HEK293 (cell line): ENCODE measurements around the gene ZNF319.

Experiments
- CTCF ChIA-PET: fragments of 350-600 bp; formaldehyde crosslinking; extraction: SDS; loops from one replicate; lab custom pipeline; 2021; ENCODE audit warnings: antibody characterized with exemption; lab: Yijun Ruan, JAX
- POLR2A ChIA-PET: fragments of 300-600 bp; formaldehyde crosslinking; extraction: SDS; loops from one replicate; lab custom pipeline; 2020; ENCODE audit warnings: antibody characterized with exemption, inconsistent platforms; lab: Yijun Ruan, JAX
- H3K27ac ChIP-seq: fragments of 200-500 bp; sonication (Bioruptor generic); 2 replicates; pipeline ENCODE4 v1.5.1; 2014; ENCODE audit warnings: low read depth, low read length, control low read depth, inconsistent platforms; ENCODE audit errors: extremely low read depth
- H3K36me3 ChIP-seq, 2 experiments: fragments of 200-500 bp in 1 of 2; sonication (Bioruptor generic) in 1 of 2; 1 replicate in 1 of 2; 2 replicates in 1 of 2; pipeline ENCODE4 v1.5.1; 2014 to 2017; ENCODE audit warnings: inconsistent platforms in 2 of 2, low read length in 2 of 2; ENCODE audit not compliant: control insufficient read depth in 2 of 2, insufficient read depth in 1 of 2
- H3K4me1 ChIP-seq: fragments of 200-500 bp; sonication (Bioruptor generic); 2 replicates; pipeline ENCODE4 v1.5.1; 2014; ENCODE audit warnings: mild to moderate bottlenecking, low read length, inconsistent platforms; ENCODE audit not compliant: control insufficient read depth, insufficient read depth
- H3K4me3 ChIP-seq: 2 replicates; pipeline ENCODE4 v1.5.1; 2011; ENCODE audit warnings: low read depth, mild to moderate bottlenecking, control low read depth, low read length, moderate library complexity
- H3K9me3 ChIP-seq: fragments of 200-500 bp; sonication (Bioruptor generic); 2 replicates; pipeline ENCODE4 v1.5.1; 2014; ENCODE audit warnings: low read depth, low read length, inconsistent platforms; ENCODE audit not compliant: control insufficient read depth, insufficient read depth
- GLIS2 ChIP-seq: fragments of 450-650 bp; formaldehyde crosslinking; IDR thresholded peaks from 2 replicates; pipeline ENCODE4 v1.5.1; 2016; ENCODE audit warnings: missing biosample characterization, missing genetic modification characterization
- HOXC10 ChIP-seq: sonication (generic); formaldehyde crosslinking; IDR thresholded peaks from 2 replicates; pipeline ENCODE4 v1.8.1; 2023; ENCODE audit warnings: mild to moderate bottlenecking, missing genetic modification reagents
- MEIS1 ChIP-seq: sonication (generic); formaldehyde crosslinking; IDR thresholded peaks from 2 replicates; pipeline ENCODE4 v1.8.1; 2022; ENCODE audit warnings: missing genetic modification reagents, mild to moderate bottlenecking, borderline replicate concordance
- OSR2 ChIP-seq: fragments of 450-650 bp; formaldehyde crosslinking; IDR thresholded peaks from 2 replicates; pipeline ENCODE4 v1.5.1; 2016; ENCODE audit warnings: missing biosample characterization, missing genetic modification characterization
- ZBTB21 ChIP-seq: fragments of 450-650 bp; formaldehyde crosslinking; IDR thresholded peaks from 2 replicates; pipeline ENCODE4 v1.5.1; 2017; ENCODE audit warnings: missing biosample characterization, missing genetic modification characterization
- ZNF114 ChIP-seq: fragments of 450-650 bp; formaldehyde crosslinking; IDR thresholded peaks from 2 replicates; pipeline ENCODE4 v1.5.0; 2017; ENCODE audit warnings: missing biosample characterization, missing genetic modification characterization
- ZNF202 ChIP-seq: fragments of 450-650 bp; formaldehyde crosslinking; IDR thresholded peaks from 2 replicates; pipeline ENCODE4 v1.5.1; 2016; ENCODE audit warnings: missing biosample characterization, missing genetic modification characterization, borderline replicate concordance
- ZNF549 ChIP-seq: fragments of 450-650 bp; IDR thresholded peaks from 2 replicates; pipeline ENCODE4 v1.5.1; 2018; ENCODE audit warnings: missing biosample characterization, missing genetic modification characterization, mild to moderate bottlenecking, inconsistent platforms, moderate library complexity
- ZNF654 ChIP-seq: fragments of 450-650 bp; formaldehyde crosslinking; IDR thresholded peaks from 2 replicates; pipeline ENCODE4 v1.5.1; 2016; ENCODE audit warnings: low read depth, missing biosample characterization, missing genetic modification characterization
- ZNF660 ChIP-seq: fragments of 450-650 bp; IDR thresholded peaks from 2 replicates; pipeline ENCODE4 v1.5.1; 2018; ENCODE audit warnings: missing biosample characterization, mild to moderate bottlenecking, missing genetic modification characterization
- ZNF776 ChIP-seq: fragments of 450-650 bp; formaldehyde crosslinking; IDR thresholded peaks from 2 replicates; pipeline ENCODE4 v1.5.0; 2017; ENCODE audit warnings: missing biosample characterization, missing genetic modification characterization, borderline replicate concordance
- ZXDB ChIP-seq: fragments of 450-650 bp; formaldehyde crosslinking; IDR thresholded peaks from 2 replicates; pipeline ENCODE4 v1.5.1; 2016; ENCODE audit warnings: missing biosample characterization, missing genetic modification characterization
- TF ChIP-seq, protein P1 (sequence below): fragments of 450-650 bp; formaldehyde crosslinking; IDR thresholded peaks from 2 replicates; pipeline ENCODE4 v1.5.0; 2017; ENCODE audit warnings: missing biosample characterization, missing genetic modification characterization, borderline replicate concordance
- TF ChIP-seq, protein P2 (sequence below): fragments of 450-650 bp; formaldehyde crosslinking; IDR thresholded peaks from 2 replicates; pipeline ENCODE4 v1.5.1; 2017; ENCODE audit warnings: missing biosample characterization, mild to moderate bottlenecking, missing genetic modification characterization, moderate library complexity
- TF ChIP-seq, protein P3 (sequence below): fragments of 450-650 bp; formaldehyde crosslinking; IDR thresholded peaks from 2 replicates; pipeline ENCODE4; 2016; ENCODE audit warnings: missing biosample characterization, missing genetic modification characterization
- TF ChIP-seq, protein P4 (sequence below): fragments of 450-650 bp; formaldehyde crosslinking; optimal IDR thresholded peaks from 2 replicates; pipeline ENCODE3; 2016; ENCODE audit warnings: missing biosample characterization, mild to moderate bottlenecking, missing genetic modification characterization
- TF ChIP-seq, protein P5 (sequence below): fragments of 450-650 bp; formaldehyde crosslinking; IDR thresholded peaks from 2 replicates; pipeline ENCODE4 v1.5.1; 2016; ENCODE audit warnings: missing biosample characterization, missing genetic modification characterization
- TF ChIP-seq, protein P6 (sequence below): fragments of 450-650 bp; formaldehyde crosslinking; IDR thresholded peaks from 2 replicates; pipeline ENCODE4 v1.5.1; 2016; ENCODE audit warnings: missing biosample characterization, missing genetic modification characterization
- TF ChIP-seq, protein P7 (sequence below): fragments of 450-650 bp; formaldehyde crosslinking; IDR thresholded peaks from 2 replicates; pipeline ENCODE4 v1.5.1; 2016; ENCODE audit warnings: missing biosample characterization, missing genetic modification characterization, borderline replicate concordance
- TF ChIP-seq, protein P8 (sequence below): fragments of 450-650 bp; formaldehyde crosslinking; IDR thresholded peaks from 2 replicates; pipeline ENCODE4 v1.5.1; 2016; ENCODE audit warnings: missing biosample characterization, missing genetic modification characterization

Gene ZNF319

DNA sequence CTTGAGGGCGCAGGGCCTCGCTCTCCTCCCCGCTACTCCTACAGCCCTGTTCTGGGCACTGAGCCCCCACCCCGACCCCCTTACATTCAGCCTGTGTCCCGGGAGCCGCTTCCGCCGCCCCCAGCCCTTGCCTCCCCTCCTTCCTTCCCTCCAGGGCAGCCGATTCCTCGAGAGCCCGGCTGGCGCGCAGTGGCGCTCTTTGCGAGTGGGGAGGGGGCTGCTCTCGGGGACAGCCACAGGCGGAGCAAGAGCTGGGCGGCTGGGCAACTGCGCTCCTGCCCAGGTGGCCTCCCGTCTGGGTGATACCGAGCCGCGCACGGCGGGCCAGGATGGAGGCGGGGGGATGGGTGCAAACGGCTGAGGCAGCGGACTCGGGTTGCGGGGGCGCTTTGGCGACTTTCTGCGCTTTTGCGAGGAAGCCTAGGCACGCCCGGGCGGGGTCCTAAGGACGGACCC lies 26.3 kb upstream of the ZNF319 start:
- peaks cover 0 to under 1% of the 10 kb centered on the region in 2 experiments; a peak in 1 of 3 replicates for H3K36me3 ChIP-seq
- POLR2A ChIA-PET, result interaction anchor here (1.5 to 7.9 kb wide), 3 partner anchors 26 to 103 kb away, joined by 4 to 51 read pairs (median 10); partner anchors contain the start of genes CFAP20 and USB1
- no peaks in the 10 kb centered on the region for H3K9me3 ChIP-seq
- peaks cover 16% of the 10 kb centered on the region for H3K4me1 ChIP-seq
- peak overlapping the region; percentile 68; the same call in 1 of the 2 replicates for H3K27ac ChIP-seq
- CTCF ChIA-PET, result interaction anchor here (0.7 to 1.6 kb wide), 6 partner anchors 51 to 103 kb away, joined by 3 to 5 read pairs (median 4); partner anchors contain the start of gene CFAP20
- H3K4me3 ChIP-seq, result peak overlapping the region; percentile 63
- no peak for TF ChIP-seq OSR2 (tag by site-specific recombination)
- TF ChIP-seq, protein P1, sequence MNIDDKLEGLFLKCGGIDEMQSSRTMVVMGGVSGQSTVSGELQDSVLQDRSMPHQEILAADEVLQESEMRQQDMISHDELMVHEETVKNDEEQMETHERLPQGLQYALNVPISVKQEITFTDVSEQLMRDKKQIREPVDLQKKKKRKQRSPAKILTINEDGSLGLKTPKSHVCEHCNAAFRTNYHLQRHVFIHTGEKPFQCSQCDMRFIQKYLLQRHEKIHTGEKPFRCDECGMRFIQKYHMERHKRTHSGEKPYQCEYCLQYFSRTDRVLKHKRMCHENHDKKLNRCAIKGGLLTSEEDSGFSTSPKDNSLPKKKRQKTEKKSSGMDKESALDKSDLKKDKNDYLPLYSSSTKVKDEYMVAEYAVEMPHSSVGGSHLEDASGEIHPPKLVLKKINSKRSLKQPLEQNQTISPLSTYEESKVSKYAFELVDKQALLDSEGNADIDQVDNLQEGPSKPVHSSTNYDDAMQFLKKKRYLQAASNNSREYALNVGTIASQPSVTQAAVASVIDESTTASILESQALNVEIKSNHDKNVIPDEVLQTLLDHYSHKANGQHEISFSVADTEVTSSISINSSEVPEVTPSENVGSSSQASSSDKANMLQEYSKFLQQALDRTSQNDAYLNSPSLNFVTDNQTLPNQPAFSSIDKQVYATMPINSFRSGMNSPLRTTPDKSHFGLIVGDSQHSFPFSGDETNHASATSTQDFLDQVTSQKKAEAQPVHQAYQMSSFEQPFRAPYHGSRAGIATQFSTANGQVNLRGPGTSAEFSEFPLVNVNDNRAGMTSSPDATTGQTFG (tag by site-specific recombination), result no peak
- TF ChIP-seq, protein P2, sequence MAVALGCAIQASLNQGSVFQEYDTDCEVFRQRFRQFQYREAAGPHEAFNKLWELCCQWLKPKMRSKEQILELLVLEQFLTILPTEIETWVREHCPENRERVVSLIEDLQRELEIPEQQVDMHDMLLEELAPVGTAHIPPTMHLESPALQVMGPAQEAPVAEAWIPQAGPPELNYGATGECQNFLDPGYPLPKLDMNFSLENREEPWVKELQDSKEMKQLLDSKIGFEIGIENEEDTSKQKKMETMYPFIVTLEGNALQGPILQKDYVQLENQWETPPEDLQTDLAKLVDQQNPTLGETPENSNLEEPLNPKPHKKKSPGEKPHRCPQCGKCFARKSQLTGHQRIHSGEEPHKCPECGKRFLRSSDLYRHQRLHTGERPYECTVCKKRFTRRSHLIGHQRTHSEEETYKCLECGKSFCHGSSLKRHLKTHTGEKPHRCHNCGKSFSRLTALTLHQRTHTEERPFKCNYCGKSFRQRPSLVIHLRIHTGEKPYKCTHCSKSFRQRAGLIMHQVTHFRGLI (tag by site-specific recombination), result no peak
- TF ChIP-seq, protein P3, sequence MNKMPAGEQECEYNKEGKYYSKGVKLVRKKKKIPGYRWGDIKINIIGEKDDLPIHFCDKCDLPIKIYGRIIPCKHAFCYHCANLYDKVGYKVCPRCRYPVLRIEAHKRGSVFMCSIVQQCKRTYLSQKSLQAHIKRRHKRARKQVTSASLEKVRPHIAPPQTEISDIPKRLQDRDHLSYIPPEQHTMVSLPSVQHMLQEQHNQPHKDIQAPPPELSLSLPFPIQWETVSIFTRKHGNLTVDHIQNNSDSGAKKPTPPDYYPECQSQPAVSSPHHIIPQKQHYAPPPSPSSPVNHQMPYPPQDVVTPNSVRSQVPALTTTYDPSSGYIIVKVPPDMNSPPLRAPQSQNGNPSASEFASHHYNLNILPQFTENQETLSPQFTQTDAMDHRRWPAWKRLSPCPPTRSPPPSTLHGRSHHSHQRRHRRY (tag by site-specific recombination), result no peak
- TF ChIP-seq, protein P4, sequence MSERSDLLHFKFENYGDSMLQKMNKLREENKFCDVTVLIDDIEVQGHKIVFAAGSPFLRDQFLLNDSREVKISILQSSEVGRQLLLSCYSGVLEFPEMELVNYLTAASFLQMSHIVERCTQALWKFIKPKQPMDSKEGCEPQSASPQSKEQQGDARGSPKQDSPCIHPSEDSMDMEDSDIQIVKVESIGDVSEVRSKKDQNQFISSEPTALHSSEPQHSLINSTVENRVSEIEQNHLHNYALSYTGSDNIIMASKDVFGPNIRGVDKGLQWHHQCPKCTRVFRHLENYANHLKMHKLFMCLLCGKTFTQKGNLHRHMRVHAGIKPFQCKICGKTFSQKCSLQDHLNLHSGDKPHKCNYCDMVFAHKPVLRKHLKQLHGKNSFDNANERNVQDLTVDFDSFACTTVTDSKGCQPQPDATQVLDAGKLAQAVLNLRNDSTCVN (tag by site-specific recombination), result peak; percentile 58
- TF ChIP-seq ZNF654 (tag by site-specific recombination), result no peak
- TF ChIP-seq, protein P5, sequence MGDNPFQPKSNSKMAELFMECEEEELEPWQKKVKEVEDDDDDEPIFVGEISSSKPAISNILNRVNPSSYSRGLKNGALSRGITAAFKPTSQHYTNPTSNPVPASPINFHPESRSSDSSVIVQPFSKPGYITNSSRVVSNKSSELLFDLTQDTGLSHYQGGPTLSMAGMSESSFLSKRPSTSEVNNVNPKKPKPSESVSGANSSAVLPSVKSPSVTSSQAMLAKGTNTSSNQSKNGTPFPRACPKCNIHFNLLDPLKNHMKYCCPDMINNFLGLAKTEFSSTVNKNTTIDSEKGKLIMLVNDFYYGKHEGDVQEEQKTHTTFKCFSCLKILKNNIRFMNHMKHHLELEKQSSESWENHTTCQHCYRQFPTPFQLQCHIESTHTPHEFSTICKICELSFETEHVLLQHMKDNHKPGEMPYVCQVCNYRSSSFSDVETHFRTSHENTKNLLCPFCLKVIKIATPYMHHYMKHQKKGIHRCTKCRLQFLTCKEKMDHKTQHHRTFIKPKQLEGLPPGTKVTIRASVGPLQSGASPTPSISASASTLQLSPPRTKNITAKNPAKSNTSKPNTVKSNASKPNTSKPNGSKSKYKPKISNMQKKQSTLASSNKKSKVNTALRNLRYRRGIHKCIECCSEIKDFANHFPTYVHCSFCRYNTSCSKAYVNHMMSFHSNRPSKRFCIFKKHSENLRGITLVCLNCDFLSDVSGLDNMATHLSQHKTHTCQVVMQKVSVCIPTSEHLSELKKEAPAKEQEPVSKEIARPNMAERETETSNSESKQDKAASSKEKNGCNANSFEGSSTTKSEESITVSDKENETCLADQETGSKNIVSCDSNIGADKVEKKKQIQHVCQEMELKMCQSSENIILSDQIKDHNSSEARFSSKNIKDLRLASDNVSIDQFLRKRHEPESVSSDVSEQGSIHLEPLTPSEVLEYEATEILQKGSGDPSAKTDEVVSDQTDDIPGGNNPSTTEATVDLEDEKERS (tag by site-specific recombination), result no peak
- no peak for TF ChIP-seq ZNF202 (tag by site-specific recombination)
- TF ChIP-seq, protein P6, sequence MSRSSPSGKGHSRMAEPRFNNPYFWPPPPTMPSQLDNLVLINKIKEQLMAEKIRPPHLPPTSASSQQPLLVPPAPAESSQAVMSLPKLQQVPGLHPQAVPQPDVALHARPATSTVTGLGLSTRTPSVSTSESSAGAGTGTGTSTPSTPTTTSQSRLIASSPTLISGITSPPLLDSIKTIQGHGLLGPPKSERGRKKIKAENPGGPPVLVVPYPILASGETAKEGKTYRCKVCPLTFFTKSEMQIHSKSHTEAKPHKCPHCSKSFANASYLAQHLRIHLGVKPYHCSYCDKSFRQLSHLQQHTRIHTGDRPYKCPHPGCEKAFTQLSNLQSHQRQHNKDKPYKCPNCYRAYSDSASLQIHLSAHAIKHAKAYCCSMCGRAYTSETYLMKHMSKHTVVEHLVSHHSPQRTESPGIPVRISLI (tag by site-specific recombination), result no peak
- TF ChIP-seq ZNF549 (tag by site-specific recombination), result no peak
- no peak for TF ChIP-seq MEIS1 (CRISPR knock-in tag)
- TF ChIP-seq GLIS2 (tag by site-specific recombination), result peak; percentile 63; the same call in 1 of the 2 replicates
- no peak for TF ChIP-seq ZNF776 (tag by site-specific recombination)
- no peak for TF ChIP-seq ZNF660
- TF ChIP-seq ZNF114 (tag by site-specific recombination), result no peak
- TF ChIP-seq HOXC10 (CRISPR knock-in tag), result no peak
- TF ChIP-seq, protein P7, sequence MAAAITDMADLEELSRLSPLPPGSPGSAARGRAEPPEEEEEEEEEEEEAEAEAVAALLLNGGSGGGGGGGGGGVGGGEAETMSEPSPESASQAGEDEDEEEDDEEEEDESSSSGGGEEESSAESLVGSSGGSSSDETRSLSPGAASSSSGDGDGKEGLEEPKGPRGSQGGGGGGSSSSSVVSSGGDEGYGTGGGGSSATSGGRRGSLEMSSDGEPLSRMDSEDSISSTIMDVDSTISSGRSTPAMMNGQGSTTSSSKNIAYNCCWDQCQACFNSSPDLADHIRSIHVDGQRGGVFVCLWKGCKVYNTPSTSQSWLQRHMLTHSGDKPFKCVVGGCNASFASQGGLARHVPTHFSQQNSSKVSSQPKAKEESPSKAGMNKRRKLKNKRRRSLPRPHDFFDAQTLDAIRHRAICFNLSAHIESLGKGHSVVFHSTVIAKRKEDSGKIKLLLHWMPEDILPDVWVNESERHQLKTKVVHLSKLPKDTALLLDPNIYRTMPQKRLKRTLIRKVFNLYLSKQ (tag by site-specific recombination), result no peak
- no peak for TF ChIP-seq ZBTB21 (tag by site-specific recombination)
- no peak for TF ChIP-seq ZXDB (tag by site-specific recombination)
- TF ChIP-seq, protein P8, sequence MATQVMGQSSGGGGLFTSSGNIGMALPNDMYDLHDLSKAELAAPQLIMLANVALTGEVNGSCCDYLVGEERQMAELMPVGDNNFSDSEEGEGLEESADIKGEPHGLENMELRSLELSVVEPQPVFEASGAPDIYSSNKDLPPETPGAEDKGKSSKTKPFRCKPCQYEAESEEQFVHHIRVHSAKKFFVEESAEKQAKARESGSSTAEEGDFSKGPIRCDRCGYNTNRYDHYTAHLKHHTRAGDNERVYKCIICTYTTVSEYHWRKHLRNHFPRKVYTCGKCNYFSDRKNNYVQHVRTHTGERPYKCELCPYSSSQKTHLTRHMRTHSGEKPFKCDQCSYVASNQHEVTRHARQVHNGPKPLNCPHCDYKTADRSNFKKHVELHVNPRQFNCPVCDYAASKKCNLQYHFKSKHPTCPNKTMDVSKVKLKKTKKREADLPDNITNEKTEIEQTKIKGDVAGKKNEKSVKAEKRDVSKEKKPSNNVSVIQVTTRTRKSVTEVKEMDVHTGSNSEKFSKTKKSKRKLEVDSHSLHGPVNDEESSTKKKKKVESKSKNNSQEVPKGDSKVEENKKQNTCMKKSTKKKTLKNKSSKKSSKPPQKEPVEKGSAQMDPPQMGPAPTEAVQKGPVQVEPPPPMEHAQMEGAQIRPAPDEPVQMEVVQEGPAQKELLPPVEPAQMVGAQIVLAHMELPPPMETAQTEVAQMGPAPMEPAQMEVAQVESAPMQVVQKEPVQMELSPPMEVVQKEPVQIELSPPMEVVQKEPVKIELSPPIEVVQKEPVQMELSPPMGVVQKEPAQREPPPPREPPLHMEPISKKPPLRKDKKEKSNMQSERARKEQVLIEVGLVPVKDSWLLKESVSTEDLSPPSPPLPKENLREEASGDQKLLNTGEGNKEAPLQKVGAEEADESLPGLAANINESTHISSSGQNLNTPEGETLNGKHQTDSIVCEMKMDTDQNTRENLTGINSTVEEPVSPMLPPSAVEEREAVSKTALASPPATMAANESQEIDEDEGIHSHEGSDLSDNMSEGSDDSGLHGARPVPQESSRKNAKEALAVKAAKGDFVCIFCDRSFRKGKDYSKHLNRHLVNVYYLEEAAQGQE (tag by site-specific recombination), result no peak
